HG02885 (cell line): Measurements from ENCODE around the gene SUN5.
"Not testable (repeated sequence)": the region's sequence is repeated elsewhere in the genome, so short reads cannot be mapped to it uniquely, and the experiment has no call there.

Source experiments
- ATAC-seq: cut with Tn5 transposase; IDR thresholded peaks from one replicate; pipeline ENCODE4 v1.9.1; 2021; ENCODE audit warnings: mild to moderate bottlenecking; ENCODE audit not compliant: unreplicated experiment, poor library complexity

SUN5 gene

GRCh38 chr20:32968478-32969241 lies 35.6 kb downstream of the SUN5 start:
- ATAC-seq = no peak

- no peak for ATAC-seq
Measured at GRCh38 chr20:32967961-32968457, 36.2 kb downstream of the SUN5 start.

- ATAC-seq = no peak
Measured at GRCh38 chr20:32966881-32967781, 37.1 kb downstream of the SUN5 start.

GRCh38 chr20:32966382-32966781 lies 37.9 kb downstream of the SUN5 start:
- no peak for ATAC-seq

GRCh38 chr20:32965581-32966373 lies 38.5 kb downstream of the SUN5 start:
- no peak for ATAC-seq

- no peak for ATAC-seq
Measured at GRCh38 chr20:32965115-32965514, 39.1 kb downstream of the SUN5 start.

- ATAC-seq = no peak
Measured at GRCh38 chr20:32964575-32964974, 39.7 kb downstream of the SUN5 start.

- ATAC-seq = no peak
Measured at GRCh38 chr20:32963176-32963575, 41.1 kb downstream of the SUN5 start.

GRCh38 chr20:32962646-32963045 lies 41.6 kb downstream of the SUN5 start:
- ATAC-seq = not testable (repeated sequence)

- no peak for ATAC-seq
Measured at GRCh38 chr20:32962053-32962452, 42.2 kb downstream of the SUN5 start.

GRCh38 chr20:32960849-32961731 lies 43.1 kb downstream of the SUN5 start:
- ATAC-seq = no peak

GRCh38 chr20:32960222-32960518 lies 44.1 kb downstream of the SUN5 start:
- no peak for ATAC-seq

GRCh38 chr20:32959351-32960221 lies 44.6 kb downstream of the SUN5 start:
- no peak for ATAC-seq

- ATAC-seq = no peak
Measured at GRCh38 chr20:32958574-32958973, 45.7 kb downstream of the SUN5 start.

GRCh38 chr20:32957459-32957858 lies 46.8 kb downstream of the SUN5 start:
- ATAC-seq = no peak

- ATAC-seq = not testable (repeated sequence)
Measured at GRCh38 chr20:32950539-32950938, 53.7 kb downstream of the SUN5 start.

- no peak for ATAC-seq
Measured at GRCh38 chr20:32946629-32947028, 57.6 kb downstream of the SUN5 start.

- ATAC-seq = no peak
Measured at GRCh38 chr20:32945710-32946221, 58.5 kb downstream of the SUN5 start.
